HG02884 (cell line): ENCODE data around the gene DDX3X.
"Not testable (repeated sequence)": the region's sequence is repeated elsewhere in the genome, so short reads cannot be mapped to it uniquely, and the experiment has no call there.

Experiments
- ATAC-seq: cut with Tn5 transposase; IDR thresholded peaks from one replicate; pipeline ENCODE4 v1.9.1; 2021; ENCODE audit warnings: mild to moderate bottlenecking, moderate library complexity; ENCODE audit not compliant: unreplicated experiment

DDX3X gene

DNA sequence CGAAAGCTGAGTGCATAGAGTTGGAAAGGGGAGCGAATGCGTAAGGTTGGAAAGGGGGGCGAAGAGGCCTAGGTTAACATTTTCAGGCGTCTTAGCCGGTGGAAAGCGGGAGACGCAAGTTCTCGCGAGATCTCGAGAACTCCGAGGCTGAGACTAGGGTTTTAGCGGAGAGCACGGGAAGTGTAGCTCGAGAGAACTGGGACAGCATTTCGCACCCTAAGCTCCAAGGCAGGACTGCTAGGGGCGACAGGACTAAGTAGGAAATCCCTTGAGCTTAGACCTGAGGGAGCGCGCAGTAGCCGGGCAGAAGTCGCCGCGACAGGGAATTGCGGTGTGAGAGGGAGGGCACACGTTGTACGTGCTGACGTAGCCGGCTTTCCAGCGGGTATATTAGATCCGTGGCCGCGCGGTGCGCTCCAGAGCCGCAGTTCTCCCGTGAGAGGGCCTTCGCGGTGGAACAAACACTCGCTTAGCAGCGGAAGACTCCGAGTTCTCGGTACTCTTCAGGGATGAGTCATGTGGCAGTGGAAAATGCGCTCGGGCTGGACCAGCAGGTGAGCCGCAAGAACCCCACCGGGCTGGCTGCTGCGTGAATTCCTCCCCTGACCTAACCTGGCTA is at the start of gene DDX3X:
Gene DDX3X (plus strand): TSS at position 419 of the 619 bp plus-strand sequence. CDS start 91 bp downstream, at position 510.
- ATAC-seq: peak; percentile 46

DNA sequence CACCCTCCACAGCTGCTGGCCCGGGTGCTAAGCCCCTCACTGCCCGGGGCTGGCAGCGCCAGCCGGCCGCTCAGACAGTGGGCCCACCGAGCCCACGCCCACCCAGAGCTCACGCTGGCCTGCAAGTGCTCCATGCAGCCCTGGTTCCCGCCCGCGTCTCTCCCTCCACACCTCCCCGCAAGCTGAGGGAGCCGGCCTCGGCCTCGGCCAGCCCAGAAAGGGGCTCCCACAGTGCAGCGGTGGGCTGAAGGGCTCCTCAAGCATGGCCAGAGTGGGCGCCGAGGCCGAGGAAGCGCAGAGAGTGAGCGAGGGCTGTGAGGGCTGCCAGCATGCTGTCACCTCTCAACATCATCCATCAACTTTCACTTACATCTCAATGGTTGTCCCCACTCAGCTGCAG is 48.0 kb upstream of the DDX3X start:
- ATAC-seq: not testable (repeated sequence)

DNA sequence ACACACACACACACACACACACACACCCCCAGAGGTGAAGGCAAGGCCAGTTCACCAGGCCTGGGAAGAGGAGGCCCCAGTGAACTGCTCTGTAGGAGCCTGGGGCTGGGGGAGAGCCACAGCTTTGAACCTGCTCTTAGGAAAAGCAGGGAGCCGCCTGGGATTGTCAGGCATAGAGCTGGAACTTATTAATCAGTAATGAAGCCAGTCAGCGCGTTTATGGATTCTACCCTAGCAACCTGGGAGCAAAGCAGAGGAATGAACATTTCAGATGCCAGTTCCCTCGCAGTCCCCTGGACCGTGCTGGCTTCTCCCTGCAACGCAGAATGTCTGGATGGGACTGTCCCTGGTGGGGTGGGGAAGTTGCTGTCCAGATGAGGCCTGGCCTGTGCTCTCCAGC is 45.3 kb upstream of the DDX3X start:
- no peak for ATAC-seq

DNA sequence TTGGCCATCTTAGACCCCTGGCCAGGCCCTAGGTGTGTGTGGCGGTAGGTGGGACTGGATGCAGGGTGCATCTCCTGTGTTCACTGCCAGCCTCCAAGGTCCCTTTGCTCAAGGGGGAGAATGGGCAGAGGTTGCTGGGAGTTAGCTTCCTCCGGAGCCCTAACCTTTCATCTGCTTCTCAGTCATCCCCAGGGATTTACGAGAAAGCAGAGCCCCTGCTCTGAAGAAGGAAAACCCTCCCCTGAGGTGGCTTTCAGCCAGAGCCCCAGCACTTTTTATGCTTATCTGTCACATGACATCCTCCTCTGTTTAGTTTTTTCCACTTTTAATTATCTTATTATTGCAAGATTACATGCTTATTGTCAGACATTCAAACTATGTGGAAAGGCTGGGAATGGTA is 44.9 kb upstream of the DDX3X start:
- ATAC-seq: no peak

DNA sequence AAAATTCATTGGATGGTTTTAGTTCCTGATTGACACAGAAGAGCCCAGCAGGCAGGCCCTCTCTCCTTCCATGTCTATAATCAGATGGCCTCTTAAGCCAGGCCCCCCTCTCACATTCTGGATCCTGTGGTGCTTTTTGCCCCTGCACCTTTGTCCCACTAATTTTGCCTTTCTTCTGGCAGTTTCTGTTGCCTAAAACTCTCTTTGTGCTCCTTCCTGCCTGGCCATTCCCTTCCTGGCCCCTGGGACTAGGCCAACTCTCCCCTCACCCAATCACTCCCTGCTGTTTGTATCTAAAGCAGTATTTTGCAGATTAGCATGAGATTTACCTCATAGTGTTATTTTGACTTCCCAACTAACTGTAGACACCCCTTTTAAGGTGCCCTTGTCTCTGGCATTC is 42.7 kb upstream of the DDX3X start:
- ATAC-seq: no peak

DNA sequence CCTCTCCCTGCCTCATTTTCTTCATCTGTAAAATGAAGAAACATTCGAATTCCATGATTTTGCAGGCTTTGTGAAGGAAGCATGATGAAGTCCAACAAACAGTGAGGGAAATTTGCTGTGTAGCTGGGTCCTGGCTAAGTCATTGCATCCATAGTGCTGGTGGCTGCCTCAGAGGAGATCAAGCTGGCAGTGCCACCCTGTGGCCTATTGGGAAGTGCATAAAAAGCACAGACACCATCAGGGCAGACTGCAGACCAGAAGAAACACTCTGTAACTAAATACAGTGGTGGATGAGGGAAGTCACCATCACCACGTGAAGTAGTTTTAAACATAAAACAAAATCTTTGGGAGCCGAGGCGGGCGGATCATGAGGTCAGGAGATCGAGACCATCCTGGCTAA is 40.7 kb upstream of the DDX3X start:
- no peak for ATAC-seq

DNA sequence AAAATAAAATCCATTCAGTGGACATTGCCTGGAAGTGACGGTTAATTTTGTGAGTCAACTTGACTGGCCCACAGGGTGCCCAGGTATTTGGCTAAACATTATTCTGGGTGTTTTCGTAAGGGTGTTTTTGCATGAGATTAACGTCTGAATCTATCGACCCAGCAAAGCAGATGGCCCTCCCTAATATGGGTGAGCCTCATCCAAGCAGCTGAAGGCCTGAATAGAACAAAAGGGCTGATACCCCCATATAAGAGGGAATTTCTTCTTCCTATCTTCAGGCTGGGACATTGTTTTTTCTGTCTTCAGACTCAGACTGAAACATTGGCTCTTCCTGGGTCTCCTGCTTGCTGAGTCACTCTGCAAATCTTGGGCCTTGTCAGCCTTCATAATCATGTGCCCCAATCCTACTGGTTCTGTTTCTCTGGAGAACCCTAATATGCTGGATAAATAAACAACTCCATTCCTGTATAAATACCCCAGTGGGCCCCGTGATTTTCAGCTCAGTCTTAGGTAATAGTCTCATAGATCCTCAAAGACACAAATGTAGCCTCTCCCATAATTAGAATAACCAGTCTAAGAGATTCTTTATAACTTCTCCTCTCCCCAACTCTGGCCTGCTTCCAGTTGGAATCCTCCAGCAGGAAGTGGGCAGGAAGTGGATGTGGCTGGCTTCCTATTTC is 33.1 kb upstream of the DDX3X start:
- no peak for ATAC-seq

DNA sequence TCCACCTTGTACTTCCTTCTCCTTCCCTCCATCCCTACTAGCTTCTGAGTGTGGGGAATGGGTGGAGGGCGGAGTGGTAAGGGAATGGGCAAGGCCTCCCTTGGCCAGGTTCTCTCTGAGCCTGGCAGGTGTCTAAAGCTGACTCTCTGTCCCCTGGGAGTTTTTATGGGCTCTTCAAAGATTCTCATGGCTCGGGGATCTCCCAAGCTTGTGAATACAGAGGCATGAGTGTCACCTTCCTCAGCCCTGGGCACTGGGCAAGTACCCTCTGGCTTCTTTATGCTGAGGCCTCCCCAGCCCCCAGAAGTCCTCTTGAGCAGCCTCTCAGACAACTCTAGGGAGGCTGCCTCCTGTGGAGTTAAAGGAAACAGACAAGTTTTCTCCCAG is 32.5 kb upstream of the DDX3X start:
- ATAC-seq: no peak

DNA sequence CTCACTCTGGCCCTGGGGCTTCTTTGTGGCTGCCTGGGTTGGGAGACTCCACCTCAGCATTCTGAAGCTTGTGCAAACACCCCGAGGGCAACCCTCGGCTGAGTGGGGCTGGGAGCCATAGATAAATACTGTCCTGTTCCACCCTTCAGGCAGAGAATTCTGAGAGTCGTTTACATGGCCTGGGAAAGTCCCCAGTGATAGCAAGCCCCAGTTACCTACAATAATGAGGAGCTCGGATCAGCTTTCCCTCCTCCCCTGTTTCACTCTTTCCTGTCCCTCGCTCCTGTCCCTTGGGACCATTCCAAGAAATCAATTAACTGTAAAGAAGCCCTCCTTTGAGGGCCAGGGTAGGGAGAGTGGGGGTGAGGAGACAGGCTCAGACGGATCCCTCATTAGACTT is 31.6 kb upstream of the DDX3X start:
- no peak for ATAC-seq

DNA sequence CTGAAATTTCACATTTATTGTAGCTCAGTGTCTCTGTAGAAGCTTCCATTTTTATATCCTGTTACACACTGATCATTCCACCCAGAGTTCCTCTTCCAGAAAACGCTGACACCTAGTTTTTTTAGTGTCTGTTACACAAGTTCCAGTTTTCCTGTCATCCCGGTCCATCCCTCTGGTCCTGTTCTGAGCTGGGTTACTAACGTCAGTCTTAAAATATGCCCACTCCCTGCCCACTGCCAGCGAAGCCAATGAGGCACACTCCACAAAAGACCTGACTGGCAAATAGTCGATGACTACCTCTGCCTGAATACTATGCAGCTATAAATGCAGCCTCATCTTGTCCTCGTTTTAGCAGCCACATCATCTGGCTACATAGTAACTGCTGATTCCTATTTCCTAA is 30.9 kb upstream of the DDX3X start:
- ATAC-seq: no peak

DNA sequence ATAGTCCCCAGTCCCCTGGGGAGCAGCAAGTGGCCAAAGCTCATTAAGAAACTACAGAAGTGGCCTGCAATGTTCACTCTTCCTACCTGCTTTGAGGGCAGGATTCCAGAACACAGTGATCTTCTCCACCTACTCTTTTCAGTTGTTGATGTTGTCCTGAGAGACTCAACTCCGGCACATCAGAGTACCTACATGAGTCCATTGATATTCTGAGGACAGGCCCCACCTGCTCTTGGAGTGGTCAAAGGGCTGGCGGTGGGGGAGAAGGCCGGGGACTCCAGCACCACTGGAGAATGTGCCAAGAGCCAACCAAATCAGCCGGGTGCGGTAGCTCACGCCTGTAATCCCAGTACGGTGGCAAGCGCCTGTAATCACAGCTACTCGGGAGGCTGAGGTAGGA is 29.8 kb upstream of the DDX3X start:
- ATAC-seq: no peak

DNA sequence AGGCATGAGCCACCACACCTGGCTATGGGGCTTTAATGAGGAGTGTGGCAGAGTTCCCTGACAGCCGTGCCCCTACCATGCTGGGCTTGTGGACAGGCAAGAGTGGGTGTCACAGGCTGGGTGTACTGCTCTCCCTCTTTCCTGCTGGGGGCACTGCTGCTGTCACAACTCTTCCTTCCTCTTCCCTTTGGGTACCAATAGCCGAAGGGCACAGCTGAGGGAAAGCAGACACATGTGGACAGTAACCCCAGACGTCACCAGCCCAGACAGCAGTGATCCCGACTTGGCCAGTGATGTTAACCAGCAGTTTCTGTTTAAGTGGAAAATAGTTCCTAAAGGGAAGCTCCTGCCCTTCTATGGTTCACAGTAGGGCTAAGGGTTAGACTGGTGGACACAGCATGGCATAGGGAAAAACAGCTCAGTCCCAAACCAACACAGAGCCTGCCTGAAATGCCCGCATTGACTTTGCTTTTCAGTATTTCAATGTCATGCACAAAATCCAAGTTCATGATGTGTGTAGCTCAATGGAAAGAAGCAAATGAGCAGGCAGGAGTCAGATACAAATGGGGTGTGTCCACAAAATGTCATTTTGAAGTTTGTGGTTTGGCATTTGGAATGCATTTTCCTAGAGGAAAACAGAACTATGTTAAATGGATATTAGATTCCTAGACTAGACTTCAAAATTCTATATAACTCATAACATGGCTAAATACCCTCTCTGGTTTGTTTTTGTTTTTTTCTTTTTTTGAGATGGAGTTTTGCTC is 24.9 kb upstream of the DDX3X start:
- no peak for ATAC-seq

DNA sequence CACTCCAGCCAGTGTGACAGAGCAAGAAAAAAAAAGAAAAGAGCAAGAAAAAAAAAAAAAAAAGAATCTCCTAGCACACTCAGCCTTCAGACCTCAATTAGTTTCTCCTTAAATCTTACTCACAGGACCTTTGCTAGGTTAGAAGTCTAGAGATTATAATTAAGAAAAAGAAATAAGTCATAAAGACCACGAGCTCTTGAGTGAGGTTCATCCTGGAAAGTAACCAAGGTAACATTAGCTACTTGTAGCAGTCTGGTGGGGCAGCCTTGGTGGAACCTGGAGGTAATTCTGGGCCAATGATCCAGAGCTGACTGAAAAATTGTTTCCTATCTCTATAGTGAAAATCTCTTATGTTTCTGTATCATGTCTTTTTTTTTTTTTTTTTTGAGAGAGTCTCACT is 21.2 kb upstream of the DDX3X start:
- no peak for ATAC-seq

DNA sequence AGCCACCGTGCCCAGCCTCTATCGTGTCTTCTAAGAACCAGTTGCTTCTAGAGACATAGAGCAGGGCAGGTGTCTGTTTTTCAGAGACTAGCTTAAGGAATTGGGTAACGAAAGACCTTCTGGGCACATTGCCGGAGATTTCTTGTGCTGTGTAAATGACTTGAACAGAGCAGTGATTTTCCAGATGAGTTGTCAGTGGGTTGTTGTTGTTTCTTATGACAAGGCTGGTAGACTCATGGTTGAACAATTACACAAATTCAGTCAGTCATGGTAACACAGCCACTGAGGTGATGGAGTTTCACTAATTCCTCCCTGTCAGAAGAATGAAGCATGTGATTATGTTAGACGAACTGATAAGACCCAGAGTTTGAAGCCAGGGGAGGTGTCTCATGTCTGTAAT is 20.5 kb upstream of the DDX3X start:
- ATAC-seq: no peak

DNA sequence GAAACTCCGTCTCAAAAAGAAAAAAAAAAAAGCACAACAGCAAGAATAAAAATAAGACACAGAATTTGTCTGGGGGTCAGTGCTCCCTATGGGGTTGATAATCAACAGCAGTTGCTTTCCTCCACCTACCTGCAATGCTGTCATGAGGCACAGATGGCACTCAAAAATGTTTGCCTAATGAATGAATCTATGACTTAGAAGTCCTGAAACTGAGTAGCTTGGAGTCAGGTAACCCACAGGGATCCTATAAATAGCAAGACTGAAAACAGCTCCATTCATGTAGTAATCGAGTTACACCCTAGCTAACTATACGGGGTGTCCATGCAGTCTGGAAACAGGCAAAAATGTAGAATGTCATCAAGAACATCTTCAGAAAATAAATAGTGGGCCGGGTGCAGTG is 19.8 kb upstream of the DDX3X start:
- ATAC-seq: no peak

DNA sequence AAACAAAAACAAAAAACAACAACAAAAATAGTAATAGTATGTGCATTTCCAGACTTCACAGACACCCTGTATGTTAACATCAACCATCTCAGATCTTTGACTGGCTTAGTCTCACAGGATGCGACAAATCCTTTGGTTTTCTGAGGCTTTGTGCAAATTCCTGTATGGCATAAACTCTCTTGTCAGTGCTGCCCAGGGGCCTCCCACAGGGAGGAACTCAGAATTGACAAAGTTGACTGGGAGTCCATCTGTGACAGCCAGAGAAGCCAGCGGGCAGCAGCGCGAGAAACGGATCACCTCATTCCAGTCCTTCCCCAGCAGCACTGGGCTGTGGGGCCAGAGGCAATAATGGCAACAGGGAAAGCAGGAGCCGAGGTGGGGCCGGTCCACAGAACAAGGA is 19.1 kb upstream of the DDX3X start:
- ATAC-seq: no peak

DNA sequence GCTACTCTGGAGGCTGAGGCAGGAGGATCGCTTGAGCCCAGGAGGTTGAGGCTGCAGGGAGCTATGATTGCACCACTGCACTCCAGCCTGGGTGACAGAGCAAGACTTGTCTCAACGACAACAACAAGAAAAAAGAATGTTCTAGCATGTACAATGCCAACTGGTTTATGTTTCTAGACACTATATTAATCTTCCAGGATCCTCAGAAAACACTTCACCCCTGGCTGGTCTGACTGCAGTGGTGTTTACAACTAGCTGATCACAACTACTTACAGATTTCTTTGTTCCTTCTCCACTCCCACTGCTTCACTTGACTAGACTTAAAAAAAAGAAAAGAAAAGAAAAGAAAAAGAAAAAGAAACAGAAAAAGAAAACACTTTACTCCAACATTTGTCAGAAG is 17.7 kb upstream of the DDX3X start:
- not testable (repeated sequence) for ATAC-seq

DNA sequence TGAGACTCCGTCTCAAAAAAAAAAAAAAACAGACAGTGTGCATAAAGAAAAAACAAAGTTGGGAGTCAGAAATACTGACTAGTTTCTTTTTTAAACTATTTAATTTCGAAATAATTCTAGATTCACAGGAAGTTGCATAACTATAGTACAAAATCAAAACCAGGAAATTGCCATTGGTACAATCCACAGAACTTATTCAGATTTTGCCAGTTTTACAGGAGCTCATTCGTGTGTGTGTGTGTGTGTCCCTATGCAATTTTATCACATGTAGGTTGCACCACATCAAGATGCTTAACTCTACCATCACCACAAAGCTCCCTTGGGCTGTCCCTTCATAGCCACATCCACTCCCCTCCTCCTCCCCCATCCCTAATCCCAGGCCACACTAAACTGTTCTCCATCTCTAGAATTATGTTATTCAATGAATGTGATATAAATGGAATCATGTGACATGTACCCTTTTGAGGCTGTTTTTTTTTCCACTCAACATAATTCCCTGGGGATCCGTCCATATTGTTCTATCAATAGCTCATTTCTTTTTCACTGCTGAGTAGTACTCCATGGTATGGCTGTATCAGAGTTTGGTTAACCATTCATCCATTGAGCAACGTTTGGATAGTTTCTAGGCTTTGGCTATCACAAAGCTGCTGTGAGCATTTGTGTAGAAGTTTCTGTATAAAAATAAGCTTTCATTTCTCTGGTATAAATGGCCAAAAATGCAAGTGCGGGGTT is 16.3 kb upstream of the DDX3X start:
- no peak for ATAC-seq

DNA sequence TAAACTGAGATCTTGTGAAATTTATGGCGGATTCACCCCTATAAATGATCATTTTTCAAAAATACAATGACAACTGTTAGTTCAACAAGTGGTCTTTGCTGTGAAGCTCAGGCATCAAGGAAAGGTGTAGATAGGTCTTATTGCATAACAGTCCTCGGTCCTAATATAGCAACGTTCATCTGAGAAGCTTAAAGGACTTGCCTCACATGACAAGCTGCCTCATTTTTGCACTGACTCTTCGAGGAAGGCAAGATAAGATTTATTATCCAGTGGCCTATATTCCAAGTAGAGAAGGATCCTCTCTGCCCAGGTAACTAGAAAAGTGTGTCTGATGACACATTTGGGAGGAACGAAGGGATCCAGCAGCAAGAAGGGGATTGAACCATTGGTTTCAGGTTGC is 13.6 kb upstream of the DDX3X start:
- no peak for ATAC-seq

DNA sequence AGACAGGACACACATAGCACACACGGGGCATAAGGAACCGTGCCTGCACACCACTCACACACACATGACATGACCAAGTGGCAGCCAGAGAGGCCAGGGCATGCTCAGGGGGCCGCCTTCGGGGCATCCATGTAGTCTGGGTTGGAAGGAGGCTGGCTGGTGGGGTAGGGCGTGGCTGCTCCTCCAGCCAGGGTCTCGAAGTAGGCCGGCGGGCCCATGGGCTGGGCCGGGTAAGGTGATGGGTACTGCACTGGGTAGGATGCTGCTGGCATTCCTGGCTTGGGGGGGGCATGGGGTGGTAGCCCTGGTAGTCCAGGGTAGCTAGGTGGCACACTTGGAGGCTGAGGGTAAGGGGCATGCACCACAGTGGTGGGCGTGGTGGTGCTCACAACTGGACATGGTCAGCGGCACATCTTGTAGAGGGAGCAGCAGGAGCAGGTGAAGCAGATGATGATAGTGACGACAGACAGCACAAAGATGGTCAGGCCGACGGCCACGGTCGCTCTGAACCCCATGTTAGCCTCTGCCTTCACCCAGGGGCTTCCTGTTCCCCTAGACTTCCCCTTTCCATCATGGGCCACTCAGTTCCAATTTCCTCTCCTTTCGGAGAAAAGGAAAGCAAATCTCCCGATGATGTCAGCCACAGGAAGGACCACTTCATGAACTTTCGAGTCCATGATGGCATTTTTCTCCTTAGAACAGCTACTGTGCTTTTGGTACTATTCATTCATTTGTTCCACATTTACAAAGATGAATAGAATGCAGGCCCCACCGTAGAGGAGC is 10.9 kb upstream of the DDX3X start:
- no peak for ATAC-seq

DNA sequence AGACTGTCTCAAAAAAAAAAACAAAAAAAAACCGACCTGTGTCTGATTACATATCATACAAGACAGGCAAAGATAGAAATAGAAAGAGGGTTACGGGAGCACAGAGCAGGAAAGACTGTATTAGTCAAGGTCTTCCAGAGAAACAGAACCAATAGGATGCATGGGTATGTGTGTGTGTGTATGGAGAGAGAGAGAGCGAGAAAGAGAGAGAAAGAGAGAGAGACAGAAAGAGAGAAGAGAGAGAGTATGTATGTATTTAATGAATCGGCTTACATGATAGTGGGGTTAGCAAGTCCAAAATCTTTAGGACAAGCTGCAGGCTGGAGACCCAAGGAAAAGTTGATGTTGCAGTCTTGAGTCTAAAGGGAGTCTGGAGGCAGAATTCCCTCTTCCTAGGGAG is 7.5 kb upstream of the DDX3X start:
- no peak for ATAC-seq
